Measurements from ENCODE around the gene CD2AP.

- TF ChIP-seq, protein P1, sequence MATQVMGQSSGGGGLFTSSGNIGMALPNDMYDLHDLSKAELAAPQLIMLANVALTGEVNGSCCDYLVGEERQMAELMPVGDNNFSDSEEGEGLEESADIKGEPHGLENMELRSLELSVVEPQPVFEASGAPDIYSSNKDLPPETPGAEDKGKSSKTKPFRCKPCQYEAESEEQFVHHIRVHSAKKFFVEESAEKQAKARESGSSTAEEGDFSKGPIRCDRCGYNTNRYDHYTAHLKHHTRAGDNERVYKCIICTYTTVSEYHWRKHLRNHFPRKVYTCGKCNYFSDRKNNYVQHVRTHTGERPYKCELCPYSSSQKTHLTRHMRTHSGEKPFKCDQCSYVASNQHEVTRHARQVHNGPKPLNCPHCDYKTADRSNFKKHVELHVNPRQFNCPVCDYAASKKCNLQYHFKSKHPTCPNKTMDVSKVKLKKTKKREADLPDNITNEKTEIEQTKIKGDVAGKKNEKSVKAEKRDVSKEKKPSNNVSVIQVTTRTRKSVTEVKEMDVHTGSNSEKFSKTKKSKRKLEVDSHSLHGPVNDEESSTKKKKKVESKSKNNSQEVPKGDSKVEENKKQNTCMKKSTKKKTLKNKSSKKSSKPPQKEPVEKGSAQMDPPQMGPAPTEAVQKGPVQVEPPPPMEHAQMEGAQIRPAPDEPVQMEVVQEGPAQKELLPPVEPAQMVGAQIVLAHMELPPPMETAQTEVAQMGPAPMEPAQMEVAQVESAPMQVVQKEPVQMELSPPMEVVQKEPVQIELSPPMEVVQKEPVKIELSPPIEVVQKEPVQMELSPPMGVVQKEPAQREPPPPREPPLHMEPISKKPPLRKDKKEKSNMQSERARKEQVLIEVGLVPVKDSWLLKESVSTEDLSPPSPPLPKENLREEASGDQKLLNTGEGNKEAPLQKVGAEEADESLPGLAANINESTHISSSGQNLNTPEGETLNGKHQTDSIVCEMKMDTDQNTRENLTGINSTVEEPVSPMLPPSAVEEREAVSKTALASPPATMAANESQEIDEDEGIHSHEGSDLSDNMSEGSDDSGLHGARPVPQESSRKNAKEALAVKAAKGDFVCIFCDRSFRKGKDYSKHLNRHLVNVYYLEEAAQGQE (IDR thresholded peaks at IDR 0.05; ENCODE audit: insufficient replicate concordance, low read depth), result no peak
- TF ChIP-seq, protein P2, sequence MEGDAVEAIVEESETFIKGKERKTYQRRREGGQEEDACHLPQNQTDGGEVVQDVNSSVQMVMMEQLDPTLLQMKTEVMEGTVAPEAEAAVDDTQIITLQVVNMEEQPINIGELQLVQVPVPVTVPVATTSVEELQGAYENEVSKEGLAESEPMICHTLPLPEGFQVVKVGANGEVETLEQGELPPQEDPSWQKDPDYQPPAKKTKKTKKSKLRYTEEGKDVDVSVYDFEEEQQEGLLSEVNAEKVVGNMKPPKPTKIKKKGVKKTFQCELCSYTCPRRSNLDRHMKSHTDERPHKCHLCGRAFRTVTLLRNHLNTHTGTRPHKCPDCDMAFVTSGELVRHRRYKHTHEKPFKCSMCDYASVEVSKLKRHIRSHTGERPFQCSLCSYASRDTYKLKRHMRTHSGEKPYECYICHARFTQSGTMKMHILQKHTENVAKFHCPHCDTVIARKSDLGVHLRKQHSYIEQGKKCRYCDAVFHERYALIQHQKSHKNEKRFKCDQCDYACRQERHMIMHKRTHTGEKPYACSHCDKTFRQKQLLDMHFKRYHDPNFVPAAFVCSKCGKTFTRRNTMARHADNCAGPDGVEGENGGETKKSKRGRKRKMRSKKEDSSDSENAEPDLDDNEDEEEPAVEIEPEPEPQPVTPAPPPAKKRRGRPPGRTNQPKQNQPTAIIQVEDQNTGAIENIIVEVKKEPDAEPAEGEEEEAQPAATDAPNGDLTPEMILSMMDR (IDR thresholded peaks at IDR 0.05; ENCODE audit: insufficient read depth, low read length), result no peak
- TF ChIP-seq GABPA (IDR thresholded peaks at IDR 0.05; ENCODE audit: low read depth) (no peak), POLR2AphosphoS5 (IDR thresholded peaks at IDR 0.05; ENCODE audit: low read depth) (no peak)
Observed at GRCh38 chr6:47669684-47670513, 192.3 kb downstream of the CD2AP start.

All from HL-60 (cell line).